ENCODE data around the gene SNX9. TPM values are rescaled to one million over a fixed set of nuclear protein-coding genes. Genes with fewer than 3 reads are reported as not detected.
A peak's percentile ranks its signal among the peaks of the same experiment; 100 is the strongest.

The SNX9 gene
- total and polyA plus RNA-seq, 2 of the 8 experiments (the other 6 are each of a cell fraction or from before 2014, with no cell fraction given) = 11.8 to 23.2 TPM

GRCh38 chr6:157831424-157832249 is 8.6 kb downstream of the SNX9 start (continued):
- TF ChIP-seq SIN3A (conservative IDR thresholded peaks at IDR 0.05 in 1 of 2, IDR thresholded peaks at IDR 0.05 in 1 of 2; ENCODE audit: low read depth in 1 of 2, low read length in 2 of 2) = peak in 1 of 2 experiments; percentile 67; a peak in 1 of 4 replicates
- TF ChIP-seq KDM1A (IDR thresholded peaks at IDR 0.05; ENCODE audit: borderline replicate concordance, low read length) = no peak
- peak; percentile 73; the same call in 1 of the 2 replicates for TF ChIP-seq SP1 (IDR thresholded peaks at IDR 0.05; ENCODE audit: low read depth, low read length)
- TF ChIP-seq BACH1 (IDR thresholded peaks at IDR 0.05; ENCODE audit: low read length) = peak; percentile 80
- peak; percentile 87 for TF ChIP-seq MAFK (IDR thresholded peaks at IDR 0.05; ENCODE audit: low read depth, low read length)
- no peak for TF ChIP-seq SP2 (IDR thresholded peaks at IDR 0.05; ENCODE audit: low read length)
- peak; percentile 50 for TF ChIP-seq ASH2L (IDR thresholded peaks at IDR 0.05; ENCODE audit: low read length)

All from H1 (cell line).